ENCODE measurements around the gene PRDX5.

PRDX5 gene

DNA sequence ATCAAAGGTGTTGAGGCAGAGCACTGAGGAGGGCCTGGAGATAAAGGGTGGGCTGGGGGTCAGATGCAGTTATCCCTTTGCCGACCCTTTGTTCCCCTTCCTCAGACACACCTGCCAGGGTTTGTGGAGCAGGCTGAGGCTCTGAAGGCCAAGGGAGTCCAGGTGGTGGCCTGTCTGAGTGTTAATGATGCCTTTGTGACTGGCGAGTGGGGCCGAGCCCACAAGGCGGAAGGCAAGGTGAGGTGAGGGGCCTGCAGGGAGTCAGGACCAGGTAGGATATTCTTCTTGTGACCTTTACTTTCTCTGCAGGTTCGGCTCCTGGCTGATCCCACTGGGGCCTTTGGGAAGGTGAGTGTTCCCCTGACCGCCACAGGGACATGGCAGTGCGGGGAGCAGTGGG is 2.6 kb downstream of the PRDX5 start:
- Histone ChIP-seq H3F3A (ENCODE audit: insufficient read depth) (peaks cover 15% of the 10 kb centered on the region), H3K27me3 (ENCODE audit: low read length) (no peaks in the 10 kb centered on the region), H3K4me2 (ENCODE audit: low read depth, low read length, poor library complexity, severe bottlenecking) (no peak overlapping the region), H3K36me3 (ENCODE audit: low read length) (no peaks in the 10 kb centered on the region), H2AFZ (ENCODE audit: low read depth, low read length, severe bottlenecking) (no peak overlapping the region), H3K4me3 (ENCODE audit: insufficient read depth, low read length, poor library complexity, severe bottlenecking) (no peak overlapping the region), H4K20me1 (ENCODE audit: low read depth, low read length) (no peaks in the 10 kb centered on the region), H3K27ac (ENCODE audit: low read depth, low read length) (no peak overlapping the region), H3K79me2 (ENCODE audit: insufficient read depth, low read length) (no peaks in the 10 kb centered on the region; the same call in 1 of the 2 replicates), H3K9me2 (replicated peaks; ENCODE audit: insufficient read depth, low read length) (no peaks in the 10 kb centered on the region), H3K9me3 (ENCODE audit: insufficient read depth, low read length) (no peaks in the 10 kb centered on the region), H3K9ac (ENCODE audit: low read length) (no peak overlapping the region)
- TF ChIP-seq EZH2phosphoT487 (conservative IDR thresholded peaks at IDR 0.05; ENCODE audit: low read length) (no peak), CTCF (IDR thresholded peaks at IDR 0.05; ENCODE audit: insufficient read depth, low read length, poor library complexity, severe bottlenecking) (no peak)

DNA sequence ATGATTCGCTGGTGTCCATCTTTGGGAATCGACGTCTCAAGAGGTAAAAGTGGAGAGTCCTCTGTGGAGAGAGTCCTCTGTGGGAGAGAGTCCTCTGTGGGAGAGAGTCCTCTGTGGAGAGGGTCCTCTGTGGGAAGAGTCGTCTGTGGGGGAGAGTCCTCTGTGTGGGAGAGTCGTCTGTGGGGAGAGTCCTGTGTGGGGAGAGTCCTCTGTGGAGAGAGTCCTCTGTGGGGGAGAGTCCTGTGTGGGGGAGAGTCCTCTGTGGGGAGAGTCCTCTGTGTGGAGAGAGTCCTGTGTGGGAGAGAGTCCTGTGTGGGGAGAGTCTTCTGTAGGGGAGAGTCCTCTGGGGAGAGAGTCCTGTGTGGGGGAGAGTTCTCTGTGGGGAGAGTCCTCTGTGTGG is 3.1 kb downstream of the PRDX5 start:
- H3K4me3 ChIP-seq (ENCODE audit: insufficient read depth, low read length, poor library complexity, severe bottlenecking), result no peak overlapping the region
- H3F3A ChIP-seq (ENCODE audit: insufficient read depth), result peaks cover 15% of the 10 kb centered on the region
- no peak for TF ChIP-seq CTCF (IDR thresholded peaks at IDR 0.05; ENCODE audit: insufficient read depth, low read length, poor library complexity, severe bottlenecking)
- H3K27ac ChIP-seq (ENCODE audit: low read depth, low read length), result no peak overlapping the region
- H3K36me3 ChIP-seq (ENCODE audit: low read length), result no peaks in the 10 kb centered on the region
- no peaks in the 10 kb centered on the region for H4K20me1 ChIP-seq (ENCODE audit: low read depth, low read length)
- no peaks in the 10 kb centered on the region for H3K27me3 ChIP-seq (ENCODE audit: low read length)
- H3K9me2 ChIP-seq (replicated peaks; ENCODE audit: insufficient read depth, low read length), result no peaks in the 10 kb centered on the region
- no peaks in the 10 kb centered on the region; the same call in 1 of the 2 replicates for H3K79me2 ChIP-seq (ENCODE audit: insufficient read depth, low read length)
- H3K9ac ChIP-seq (ENCODE audit: low read length), result no peak overlapping the region
- H3K4me2 ChIP-seq (ENCODE audit: low read depth, low read length, poor library complexity, severe bottlenecking), result no peak overlapping the region
- no peak overlapping the region for H2AFZ ChIP-seq (ENCODE audit: low read depth, low read length, severe bottlenecking)
- H3K9me3 ChIP-seq (ENCODE audit: insufficient read depth, low read length), result no peaks in the 10 kb centered on the region

DNA sequence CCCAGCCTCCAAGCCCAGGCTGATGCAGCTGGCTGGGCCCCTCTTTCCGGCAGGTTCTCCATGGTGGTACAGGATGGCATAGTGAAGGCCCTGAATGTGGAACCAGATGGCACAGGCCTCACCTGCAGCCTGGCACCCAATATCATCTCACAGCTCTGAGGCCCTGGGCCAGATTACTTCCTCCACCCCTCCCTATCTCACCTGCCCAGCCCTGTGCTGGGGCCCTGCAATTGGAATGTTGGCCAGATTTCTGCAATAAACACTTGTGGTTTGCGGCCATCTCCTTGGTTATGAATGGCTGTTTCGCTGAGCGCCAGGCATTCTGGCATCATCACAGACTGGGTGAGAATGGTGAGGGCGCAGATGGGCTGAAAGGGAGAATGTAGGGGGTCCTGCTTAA is 3.6 kb downstream of the PRDX5 start:
- Histone ChIP-seq H3K79me2 (ENCODE audit: insufficient read depth, low read length) (no peaks in the 10 kb centered on the region; the same call in 1 of the 2 replicates), H3K9me2 (replicated peaks; ENCODE audit: insufficient read depth, low read length) (no peaks in the 10 kb centered on the region), H3K27me3 (ENCODE audit: low read length) (no peaks in the 10 kb centered on the region), H3K27ac (ENCODE audit: low read depth, low read length) (no peak overlapping the region), H3K36me3 (ENCODE audit: low read length) (no peaks in the 10 kb centered on the region), H3K9ac (ENCODE audit: low read length) (no peak overlapping the region), H3K9me3 (ENCODE audit: insufficient read depth, low read length) (no peaks in the 10 kb centered on the region), H3F3A (ENCODE audit: insufficient read depth) (peaks cover 11% of the 10 kb centered on the region), H3K4me3 (ENCODE audit: insufficient read depth, low read length, poor library complexity, severe bottlenecking) (no peak overlapping the region), H2AFZ (ENCODE audit: low read depth, low read length, severe bottlenecking) (no peak overlapping the region), H4K20me1 (ENCODE audit: low read depth, low read length) (no peaks in the 10 kb centered on the region), H3K4me2 (ENCODE audit: low read depth, low read length, poor library complexity, severe bottlenecking) (no peak overlapping the region)
- TF ChIP-seq CTCF (IDR thresholded peaks at IDR 0.05; ENCODE audit: insufficient read depth, low read length, poor library complexity, severe bottlenecking) (no peak), EZH2phosphoT487 (conservative IDR thresholded peaks at IDR 0.05; ENCODE audit: low read length) (no peak)

DNA sequence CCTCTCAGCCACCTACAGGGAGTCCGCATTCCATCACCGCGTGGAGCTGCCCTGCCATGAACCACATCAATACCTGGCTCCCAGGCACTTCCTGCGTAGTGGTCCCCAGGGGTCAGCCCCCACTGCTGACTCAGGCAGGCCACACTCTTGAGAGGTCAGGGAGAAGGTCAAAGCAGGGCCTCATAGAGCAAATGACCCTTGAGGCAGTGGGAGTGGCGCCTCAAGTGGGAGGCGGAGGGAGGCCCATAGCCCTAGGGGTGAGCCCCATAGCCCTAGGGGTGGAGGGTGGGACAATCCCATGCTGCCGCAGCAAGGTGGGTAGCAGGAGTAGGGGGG is 5.0 kb downstream of the PRDX5 start:
- TF ChIP-seq EZH2phosphoT487 (conservative IDR thresholded peaks at IDR 0.05; ENCODE audit: low read length), result no peak
- no peak for TF ChIP-seq CTCF (IDR thresholded peaks at IDR 0.05; ENCODE audit: insufficient read depth, low read length, poor library complexity, severe bottlenecking)
- Histone ChIP-seq H2AFZ (ENCODE audit: low read depth, low read length, severe bottlenecking) (no peak overlapping the region), H3K4me2 (ENCODE audit: low read depth, low read length, poor library complexity, severe bottlenecking) (no peak overlapping the region), H3K9me2 (replicated peaks; ENCODE audit: insufficient read depth, low read length) (no peaks in the 10 kb centered on the region), H3F3A (ENCODE audit: insufficient read depth) (no peaks in the 10 kb centered on the region), H4K20me1 (ENCODE audit: low read depth, low read length) (no peaks in the 10 kb centered on the region), H3K4me3 (ENCODE audit: insufficient read depth, low read length, poor library complexity, severe bottlenecking) (no peak overlapping the region), H3K27me3 (ENCODE audit: low read length) (no peaks in the 10 kb centered on the region), H3K27ac (ENCODE audit: low read depth, low read length) (no peak overlapping the region), H3K9ac (ENCODE audit: low read length) (no peak overlapping the region), H3K79me2 (ENCODE audit: insufficient read depth, low read length) (no peaks in the 10 kb centered on the region; the same call in 1 of the 2 replicates), H3K9me3 (ENCODE audit: insufficient read depth, low read length) (no peaks in the 10 kb centered on the region), H3K36me3 (ENCODE audit: low read length) (no peaks in the 10 kb centered on the region)

Measured in SU-DHL-6 (cell line).